CD4-positive, alpha-beta T cell treated with Interleukin-6 at 100 ng/mL for 8 hours (primary cell): ENCODE measurements around the gene PDE4D.

Experiments used
- DNase-seq: peaks from one replicate; pipeline ENCODE4 v3.0.0-alpha.2; 2020; ENCODE audit warnings: mixed read lengths, low spot score

The PDE4D gene

DNA sequence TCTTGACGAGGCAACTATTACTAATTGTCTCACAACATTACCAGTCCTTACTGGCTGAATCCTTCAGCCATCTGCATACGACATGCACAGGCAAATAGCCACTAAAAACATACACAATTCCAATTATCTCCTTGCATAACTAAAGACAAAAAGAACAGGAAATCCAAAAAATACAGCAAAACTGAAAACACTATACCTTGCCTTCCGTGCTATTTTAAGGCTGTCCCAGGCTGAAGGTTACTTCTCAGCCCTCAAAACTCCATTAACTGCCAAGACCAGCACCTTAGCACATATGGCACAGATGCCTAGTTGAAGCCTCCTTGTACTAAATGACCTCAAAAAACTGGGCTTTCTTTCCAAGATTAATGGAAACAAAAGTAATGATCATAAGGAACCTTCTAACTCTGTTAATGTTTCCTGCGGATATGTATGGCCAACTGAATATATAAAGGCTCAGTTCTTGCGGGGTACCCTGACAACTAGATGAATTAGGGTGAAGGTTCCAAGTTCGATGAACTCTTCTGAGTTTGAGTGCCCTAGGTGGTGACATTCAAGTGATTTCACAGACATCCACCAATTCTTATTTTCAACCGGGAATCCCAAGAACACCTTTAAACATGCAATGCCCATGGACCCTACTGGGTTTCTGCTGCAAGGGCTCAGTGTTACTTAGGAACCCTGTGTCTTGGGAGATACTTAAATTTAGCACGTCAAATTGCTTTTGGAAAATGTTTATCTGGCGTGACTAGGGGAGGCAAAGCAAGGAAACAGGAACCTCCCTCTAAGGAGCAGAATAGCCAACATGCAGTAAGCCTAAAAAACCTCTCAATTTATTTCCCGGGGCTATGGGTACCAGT lies 855.4 kb downstream of the PDE4D start:
- no peak for DNase-seq

DNA sequence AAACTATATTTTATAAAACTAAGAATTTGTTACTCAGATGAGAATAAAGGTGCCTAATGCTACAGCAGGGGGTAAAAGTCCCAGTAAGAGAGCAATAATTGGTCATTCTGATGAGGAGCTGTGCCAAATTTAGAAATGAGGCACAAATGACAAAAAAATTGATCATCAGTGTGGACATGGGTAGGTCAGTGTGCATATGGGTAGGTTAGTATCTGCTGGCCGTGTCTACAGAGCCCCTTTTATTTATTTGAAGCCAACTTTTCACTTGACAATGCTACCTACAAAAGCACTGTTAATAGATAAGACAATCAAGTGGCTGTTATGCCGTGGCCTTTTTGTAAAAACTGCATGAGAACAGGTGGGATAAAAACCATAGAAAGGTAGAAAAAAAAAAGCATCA lies 856.1 kb downstream of the PDE4D start:
- DNase-seq, result no peak

DNA sequence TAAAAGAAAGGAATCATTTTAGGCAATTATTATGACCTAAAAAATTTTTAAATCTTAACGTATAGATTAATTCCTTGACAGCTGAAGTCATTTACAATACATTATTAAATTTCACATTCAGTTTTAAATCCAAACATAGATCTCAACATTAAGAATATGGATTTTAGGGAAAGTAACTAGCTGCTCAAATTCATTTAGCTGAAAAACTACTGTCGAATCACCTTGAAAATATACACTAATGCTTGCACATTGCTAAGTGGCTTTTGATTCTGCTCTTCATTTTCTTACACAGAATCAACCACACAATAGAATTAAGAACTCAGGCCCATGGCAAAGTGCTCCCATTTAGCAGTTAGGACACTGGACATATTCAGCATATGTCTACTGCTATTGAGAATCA lies 856.5 kb downstream of the PDE4D start:
- no peak for DNase-seq

DNA sequence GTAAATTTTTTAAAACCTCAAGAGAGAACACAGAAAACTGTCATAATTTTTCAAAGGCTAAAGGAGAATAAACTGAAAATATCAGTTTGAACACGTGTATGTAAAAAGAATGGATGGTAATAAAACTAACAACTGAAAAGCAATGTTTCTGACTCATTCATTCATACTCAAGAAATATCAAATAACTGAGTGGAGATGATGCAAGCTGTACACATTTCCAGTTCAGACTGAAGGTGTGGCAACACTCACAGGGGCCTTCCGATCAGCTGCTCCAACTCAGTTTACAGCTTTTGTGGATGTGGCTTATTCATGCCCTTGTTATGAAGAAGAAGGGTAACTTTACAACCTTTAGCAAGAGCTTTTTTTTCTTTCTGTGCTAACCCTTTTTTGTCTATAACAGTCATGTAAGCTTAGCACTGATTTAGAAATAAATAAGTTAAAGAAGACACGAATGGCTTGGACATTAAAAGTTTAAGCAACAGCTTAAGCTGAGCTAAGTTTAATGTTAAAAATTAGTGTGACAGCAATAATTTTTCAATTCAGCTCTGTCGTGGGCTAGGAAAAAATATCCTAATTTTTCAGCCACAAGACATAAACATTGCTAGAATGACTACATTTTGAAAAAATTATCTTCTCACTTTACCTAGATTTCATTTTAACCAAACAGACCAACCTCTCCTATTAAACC lies 857.1 kb downstream of the PDE4D start:
- peak; percentile 67 for DNase-seq

DNA sequence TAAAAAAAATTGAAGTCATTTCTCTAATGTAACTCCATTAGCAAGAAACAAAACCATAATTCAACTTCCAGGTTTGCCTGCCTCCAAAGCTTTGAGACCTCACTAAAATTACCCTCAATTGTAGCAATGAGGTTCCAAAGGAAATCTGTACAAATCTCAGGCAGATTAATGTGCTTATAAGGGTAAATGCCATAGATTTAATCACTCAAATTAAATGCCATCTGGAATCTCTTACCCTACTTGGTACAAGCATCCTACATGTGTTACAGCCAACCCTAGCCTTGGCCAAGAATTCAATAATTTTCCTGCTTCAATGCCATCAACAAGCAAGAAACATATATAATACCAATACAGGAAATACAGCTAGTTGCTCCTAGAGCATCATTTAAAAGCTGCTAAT lies 857.8 kb downstream of the PDE4D start:
- DNase-seq, result no peak

DNA sequence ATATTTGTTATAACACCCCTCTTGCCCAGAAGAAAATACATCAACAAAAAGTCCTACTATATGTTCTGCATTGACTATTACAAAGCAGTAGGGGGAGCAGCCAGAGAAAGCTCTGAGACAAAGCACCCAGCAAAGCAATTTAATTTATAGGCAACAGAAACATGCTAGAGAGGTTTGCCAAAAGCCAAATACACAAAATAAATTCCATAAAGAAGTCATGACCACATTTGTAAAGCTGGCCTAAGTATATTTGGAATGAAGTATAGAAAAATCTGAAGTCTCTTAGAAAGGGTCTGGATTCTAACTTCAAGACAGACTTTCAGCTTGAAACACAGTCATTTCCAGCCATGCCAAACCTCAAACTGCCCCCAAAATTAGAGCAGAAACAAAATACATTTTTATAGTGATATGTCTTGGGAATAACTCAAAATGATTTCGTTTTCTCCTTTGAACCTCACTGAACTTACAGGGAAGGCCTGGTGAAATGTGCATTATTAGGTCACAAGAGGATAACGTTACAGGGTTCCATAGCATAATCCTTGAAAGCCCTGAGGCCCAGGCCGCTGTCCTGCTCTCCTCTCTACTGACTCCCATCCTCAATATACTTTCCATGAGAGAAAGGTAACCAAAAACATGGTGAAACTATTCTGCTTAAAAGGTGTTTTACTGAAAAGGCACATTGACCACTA lies 858.9 kb downstream of the PDE4D start:
- DNase-seq, result peak; percentile 44

DNA sequence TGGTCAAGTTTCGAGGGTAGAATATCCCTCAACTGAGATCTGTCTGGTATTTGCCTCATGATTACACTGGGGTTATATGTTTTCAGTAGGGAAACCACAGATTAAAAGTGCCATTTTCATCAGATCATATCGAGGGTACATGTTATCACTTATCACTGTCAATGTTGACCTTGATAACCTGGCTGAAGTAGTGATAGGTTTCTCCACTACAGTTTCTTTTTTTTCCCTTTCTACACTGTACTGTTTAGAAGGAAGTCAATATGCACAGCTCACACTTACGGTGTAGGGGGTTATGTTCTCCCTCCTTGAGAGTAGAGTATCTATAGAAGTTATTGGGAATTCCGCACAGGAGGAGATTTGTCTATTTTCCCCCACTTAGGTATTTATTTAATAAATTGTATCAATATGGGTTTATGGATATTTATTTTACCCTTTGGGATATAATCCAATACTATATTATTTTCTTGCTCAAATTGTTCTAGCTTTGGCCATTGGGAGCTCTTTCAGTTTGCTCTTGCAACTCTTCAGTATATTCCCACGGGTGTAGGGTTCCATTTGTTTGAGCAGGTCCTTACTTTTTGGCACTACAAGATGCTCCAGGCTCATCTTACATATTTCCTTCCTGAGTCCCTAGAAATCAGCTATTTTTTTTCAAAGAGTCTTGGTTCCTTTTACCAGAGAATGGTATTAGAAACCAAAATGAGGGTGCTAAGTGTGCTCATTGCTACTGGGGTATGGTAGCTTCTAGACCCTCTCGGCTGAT lies 866.2 kb downstream of the PDE4D start:
- no peak for DNase-seq

DNA sequence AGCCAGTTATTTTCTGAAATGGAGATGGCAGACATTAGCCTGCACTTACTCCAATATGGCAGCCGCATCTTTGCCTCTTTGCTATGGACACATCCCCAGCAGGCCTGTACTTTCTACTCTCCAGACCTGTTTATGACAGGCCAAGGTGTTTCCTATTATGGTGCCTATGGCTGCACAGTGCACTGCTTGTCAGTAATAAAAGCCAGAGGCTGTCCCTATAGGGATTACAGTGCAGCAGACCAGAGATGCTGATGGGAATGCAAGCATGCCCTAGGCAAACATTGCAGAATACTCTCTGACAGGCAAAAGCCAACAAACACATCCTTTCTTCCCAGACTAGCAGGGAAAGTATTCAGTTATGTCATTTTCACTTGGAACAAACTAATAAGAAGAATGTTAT lies 867.8 kb downstream of the PDE4D start:
- DNase-seq, result no peak

DNA sequence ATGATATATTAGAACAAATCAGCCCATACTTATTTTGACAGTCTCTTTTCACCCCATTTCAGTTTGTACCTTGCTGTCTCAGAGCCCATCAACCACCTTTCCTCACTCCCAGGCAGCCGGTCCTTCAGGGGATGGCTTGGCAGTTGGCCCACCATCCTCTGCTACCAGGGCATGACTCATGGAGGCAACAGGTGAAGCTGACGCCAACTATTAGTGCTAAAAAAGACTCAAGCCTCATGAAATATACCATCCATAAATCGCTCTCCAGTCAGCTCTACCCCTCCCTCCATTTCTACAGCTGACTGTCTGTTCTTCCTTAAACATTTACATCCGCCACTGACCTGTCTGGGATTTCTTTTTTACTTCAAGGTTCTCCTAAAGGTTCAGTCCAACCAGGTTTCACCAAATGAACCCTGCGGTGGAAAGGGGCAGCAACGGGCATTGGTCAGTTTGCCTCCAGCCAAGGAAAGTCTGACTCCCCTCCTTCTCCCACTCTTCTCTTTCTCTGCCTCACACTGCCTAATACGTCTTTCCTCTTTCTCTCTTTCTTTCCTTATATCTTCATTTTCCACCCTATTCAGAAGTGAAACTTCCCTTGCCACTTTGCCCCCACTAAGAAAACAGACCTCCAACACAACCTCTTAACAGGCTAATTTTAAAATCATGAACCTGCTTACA lies 871.5 kb downstream of the PDE4D start:
- DNase-seq, result no peak

DNA sequence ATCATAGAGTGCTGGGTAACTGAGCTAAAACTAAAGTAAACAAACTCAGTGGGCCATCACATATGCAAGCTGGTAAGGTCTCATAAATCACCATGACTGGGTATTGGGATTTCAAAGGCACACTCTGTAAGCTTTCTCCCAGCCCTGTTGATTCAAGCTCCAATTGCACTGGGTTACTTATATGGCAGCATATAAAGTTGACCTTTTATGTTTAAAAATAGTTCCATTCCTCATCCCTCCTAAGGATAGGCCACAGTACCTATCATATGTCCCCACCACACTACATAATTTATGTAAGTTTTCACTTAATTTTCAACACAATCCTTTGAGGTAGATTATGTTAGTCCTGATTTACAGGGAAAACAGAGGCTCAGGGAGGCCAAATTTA lies 872.2 kb downstream of the PDE4D start:
- DNase-seq, result no peak

DNA sequence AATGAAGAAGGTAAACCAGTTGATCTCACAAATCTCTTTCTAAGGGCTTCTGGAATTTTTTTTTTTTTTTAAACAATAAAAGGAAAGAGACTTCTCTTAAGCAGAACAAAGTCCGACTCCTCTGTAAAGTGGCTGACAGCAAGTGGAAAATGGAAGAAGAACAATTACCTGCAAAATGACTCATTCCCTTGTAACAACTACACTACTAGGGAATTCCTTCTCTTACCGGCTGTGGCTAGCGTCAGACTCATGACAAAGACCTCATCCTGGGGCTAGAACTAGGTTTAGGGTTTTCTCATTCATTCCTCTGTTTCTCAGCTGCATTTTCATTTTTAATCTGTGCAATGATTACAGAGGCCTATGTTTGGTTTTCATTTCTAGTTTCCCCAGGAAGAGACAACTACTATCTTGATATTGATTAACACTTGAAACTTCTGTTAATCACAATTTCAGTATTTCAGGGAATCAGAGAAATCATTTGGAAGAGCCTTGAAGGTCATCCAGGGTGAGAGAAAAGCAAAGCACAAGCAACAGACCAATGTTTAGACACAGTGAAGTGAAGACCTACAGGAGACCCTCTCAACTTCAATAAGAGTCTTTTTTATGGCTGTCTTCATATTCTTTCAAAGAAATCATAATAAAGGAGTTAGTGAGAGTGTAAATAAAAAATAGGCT lies 872.8 kb downstream of the PDE4D start:
- no peak for DNase-seq

DNA sequence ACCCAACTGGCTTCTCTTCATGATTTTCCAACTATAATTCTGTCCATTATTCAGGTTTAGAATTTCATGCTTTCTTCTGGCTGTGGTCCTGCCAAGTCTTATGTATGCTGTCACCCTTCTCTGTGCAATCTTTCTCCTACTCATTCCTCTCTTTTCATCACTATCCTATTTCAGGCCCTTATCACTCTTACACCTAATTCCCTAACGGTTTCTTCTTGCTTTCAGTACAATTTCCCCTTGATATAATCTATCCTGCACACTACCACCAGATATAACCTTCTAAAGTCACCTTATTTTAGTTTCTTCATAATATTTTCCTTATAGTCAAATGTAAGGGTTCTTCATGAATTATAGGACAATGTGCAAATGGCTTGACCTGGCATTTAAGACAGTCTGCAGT lies 874.4 kb downstream of the PDE4D start:
- no peak for DNase-seq

DNA sequence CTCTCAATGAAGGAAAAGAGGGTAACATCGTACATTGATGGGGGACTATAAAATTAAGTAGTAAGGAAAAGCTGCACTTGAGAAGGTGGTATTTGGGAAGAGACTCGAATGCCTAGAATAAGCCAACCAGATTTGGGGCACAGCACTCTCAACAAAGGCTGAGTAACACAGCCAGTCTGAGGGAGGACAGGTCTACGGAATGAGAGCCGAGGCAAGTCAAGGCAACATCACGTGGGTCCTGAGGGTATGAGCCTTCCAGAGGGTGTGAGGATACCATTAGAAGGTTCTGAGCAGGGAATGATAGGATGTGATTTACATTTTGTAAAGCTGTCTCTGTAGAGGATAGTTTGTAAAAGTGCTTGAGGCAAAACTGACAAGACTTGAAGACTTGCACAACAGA lies 876.6 kb downstream of the PDE4D start:
- no peak for DNase-seq

DNA sequence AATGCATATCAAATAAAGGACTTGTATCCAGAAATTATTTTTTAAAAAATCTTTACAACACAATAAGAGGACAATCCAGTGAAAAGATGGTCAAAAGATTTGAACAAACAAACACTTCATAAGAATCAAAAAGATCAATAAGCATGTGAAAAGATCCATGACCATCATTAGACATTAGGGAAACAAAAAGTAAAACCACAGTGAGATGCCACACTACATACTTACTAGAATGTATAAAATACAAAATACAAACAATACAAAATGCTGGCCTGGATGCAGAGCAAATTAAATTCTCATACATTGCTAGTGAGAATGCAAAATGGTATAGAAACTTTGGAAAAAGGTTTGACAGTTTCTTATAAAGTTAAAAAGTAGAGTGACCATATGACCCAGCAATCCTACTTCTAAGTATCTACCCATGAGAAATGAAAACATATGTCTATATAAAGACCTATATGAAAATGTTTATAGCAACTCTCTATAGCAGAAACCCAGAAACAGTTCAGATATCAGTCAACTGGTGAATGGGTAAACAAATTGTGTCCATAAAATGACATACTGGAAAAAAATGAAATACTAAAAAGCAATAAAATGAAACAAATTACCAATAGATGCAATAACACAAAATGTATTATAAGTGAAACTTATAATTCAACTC lies 884.6 kb downstream of the PDE4D start:
- no peak for DNase-seq

DNA sequence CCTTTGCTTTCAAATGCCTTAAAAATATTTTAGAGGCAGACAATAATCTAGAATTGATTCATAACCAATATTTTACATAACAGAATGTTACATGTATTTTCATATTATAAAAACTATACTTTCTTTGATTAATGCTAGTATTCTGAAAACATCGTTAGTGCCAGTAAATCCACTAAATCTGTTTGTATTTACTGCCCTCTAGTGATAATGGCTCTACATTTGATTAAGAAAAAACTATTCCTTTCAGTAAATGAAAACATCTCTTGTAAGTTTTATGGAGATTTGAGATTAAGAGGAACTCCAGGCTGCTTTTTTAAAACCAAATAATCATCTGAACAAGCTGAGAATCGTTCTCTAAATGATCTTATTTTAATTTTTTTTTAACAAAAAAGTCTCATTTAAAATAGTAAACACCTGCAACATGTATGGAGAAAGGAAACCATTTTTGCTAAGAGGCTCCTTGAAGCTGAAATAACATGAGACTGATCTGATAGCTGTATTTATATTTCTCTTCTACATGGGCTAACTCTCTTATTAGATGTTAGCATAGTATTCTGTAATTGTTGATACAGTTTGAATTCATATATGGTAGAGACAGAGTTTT lies 886.0 kb downstream of the PDE4D start:
- DNase-seq, result no peak

DNA sequence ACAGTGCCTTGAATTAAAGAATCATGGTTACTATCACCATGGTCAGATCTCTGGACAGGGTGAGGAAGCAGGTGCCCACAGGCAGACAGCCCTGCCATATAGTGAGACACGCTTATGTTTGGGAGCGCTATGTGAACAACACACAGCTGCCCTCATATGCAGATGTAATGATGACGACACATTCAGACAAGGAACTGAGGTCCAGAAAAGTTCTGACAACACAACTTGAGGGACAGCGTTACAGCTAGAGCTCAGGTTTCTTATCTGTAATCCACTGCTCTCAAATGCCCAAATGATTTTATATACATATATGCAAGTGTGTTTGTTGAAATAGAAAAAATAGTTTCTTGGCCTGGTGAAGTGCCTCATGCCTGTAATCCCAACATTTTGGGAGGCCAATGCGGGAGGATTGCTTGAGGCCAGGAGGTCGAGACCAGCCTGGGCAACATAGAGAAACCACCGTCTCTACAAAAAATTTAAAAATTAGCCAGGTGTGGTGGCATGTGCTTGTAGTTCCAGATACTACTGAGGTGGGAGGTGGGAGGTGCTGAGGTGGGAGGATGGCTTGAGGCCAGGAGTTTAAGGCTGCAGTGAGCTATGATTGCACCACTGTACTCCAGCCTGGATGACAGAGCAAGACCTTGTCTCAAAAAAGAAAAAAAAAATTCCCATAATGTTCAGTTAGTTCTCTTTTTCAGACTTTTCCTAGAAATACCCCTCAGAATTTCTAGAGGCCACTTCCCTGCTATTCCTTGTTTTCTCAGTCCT lies 887.4 kb downstream of the PDE4D start:
- DNase-seq, result no peak

DNA sequence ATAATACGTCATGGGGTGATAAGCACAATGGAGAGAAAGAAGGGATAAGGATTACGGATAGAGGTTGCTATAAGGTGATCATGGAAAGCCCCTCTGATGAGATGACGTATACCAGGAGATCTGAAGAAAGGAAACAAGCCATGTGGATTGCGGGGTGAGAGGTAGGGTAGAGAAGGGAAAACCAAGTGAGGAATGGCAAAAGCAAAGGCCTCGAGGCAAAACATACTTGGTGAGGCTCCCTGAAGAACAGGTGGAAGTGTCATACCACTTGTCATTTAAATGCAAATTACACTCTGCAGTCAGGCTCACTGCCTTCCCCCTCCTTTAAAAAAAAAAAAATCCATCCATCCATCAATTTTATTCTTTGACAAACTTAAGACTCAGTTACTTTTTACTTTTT lies 889.9 kb downstream of the PDE4D start:
- DNase-seq, result no peak

DNA sequence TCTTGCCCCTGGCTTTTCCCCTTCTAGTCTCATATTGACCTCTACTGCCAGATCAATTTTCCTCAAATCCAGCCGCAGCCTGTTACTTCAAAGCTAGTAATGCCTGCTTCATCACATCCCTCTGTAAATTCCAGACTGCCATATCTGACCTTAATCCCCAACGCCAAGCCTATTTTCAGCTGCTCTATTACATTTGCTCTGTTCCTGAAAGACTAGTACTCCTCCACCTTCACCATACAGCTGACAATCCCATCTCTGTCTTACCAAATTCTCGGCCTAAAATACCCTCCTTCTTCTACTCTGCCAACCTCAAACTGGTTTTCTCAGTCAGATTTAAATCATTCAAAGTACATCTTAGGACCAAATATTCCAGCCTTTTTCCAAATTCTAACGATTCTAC lies 890.4 kb downstream of the PDE4D start:
- no peak for DNase-seq

DNA sequence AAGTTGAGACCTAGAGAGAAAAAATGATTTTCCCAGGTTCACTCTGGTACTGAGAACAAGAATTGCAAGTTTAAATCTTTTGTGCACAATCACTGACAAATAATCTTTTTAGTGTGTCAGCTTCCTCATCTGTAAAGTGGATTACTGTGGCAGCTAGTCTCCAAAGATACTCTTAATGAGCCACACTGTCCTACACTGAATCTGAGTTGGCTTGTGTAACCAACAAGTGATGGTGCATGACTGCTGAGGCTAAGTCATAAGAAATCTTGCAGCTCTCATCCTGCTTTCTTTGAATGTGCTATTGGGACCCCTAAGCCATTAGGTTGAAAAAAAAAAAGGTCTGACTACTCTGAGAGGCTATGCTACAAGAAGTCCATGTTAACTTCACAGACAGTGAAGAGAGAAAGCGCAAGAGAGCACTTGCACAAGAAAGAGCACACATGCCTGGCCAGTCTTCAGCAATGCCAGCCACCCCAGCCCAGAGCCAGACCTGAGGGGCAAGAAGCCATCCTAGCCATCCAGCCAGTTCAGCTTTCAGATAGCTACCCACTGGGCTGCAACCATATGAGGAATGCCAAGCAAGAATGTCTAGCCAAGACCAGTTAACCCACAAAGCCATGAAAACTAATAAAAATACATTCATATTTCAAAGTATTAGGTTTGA lies 891.2 kb downstream of the PDE4D start:
- DNase-seq, result no peak
